CD4-positive, alpha-beta T cell treated with Interleukin-4 for 4 hours (primary cell): ENCODE data around the gene SKIC2.
"Not testable (repeated sequence)": the region's sequence is repeated elsewhere in the genome, so short reads cannot be mapped to it uniquely, and the experiment has no call there.

ENCODE experiments used
- DNase-seq: peaks from one replicate; pipeline ENCODE4 v3.0.0-alpha.2; 2020

SKIC2 gene

GRCh38 chr6:32005538-32005880 lies 46.5 kb downstream of the SKIC2 start:
- not testable (repeated sequence) for DNase-seq

GRCh38 chr6:32005991-32006529 lies 47.1 kb downstream of the SKIC2 start:
- not testable (repeated sequence) for DNase-seq

DNA sequence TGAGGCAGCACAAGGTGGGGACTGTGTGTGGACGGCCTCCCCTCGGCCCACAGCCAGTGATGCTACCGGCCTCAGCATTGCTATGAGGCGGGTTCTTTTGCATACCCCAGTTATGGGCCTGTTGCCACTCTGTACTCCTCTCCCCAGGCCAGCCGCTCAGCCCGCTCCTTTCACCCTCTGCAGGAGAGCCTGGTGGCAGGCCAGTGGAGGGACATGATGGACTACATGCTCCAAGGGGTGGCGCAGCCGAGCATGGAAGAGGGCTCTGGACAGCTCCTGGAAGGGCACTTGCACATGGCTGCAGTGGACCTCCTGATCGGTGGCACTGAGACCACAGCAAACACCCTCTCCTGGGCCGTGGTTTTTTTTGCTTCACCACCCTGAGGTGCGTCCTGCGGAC lies 48.1 kb downstream of the SKIC2 start:
- not testable (repeated sequence) for DNase-seq

- DNase-seq = not testable (repeated sequence)
Measured at GRCh38 chr6:32008037-32008436, 49.1 kb downstream of the SKIC2 start.

DNA sequence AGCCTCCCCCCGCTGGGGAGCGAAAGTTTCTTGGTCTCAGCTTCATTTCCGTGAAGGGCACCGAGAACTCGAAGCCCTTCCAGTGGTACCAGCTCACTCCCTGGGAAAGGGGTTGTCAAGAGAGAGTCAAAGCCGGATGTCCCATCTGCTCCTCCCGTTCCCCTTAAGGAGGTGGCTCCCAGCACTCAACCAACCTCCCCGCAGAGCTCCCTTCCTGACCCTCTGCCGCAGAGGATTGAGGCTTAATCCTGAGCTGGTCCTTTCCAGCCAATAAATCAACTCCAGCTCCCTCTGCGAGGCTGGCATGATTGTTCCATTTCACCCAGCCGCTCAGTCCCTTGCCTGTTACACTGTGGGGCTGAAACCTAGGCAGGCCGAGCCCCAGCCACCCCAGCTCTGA lies 49.6 kb downstream of the SKIC2 start:
- not testable (repeated sequence) for DNase-seq

- not testable (repeated sequence) for DNase-seq
Measured at GRCh38 chr6:32009537-32009936, 50.6 kb downstream of the SKIC2 start.

DNA sequence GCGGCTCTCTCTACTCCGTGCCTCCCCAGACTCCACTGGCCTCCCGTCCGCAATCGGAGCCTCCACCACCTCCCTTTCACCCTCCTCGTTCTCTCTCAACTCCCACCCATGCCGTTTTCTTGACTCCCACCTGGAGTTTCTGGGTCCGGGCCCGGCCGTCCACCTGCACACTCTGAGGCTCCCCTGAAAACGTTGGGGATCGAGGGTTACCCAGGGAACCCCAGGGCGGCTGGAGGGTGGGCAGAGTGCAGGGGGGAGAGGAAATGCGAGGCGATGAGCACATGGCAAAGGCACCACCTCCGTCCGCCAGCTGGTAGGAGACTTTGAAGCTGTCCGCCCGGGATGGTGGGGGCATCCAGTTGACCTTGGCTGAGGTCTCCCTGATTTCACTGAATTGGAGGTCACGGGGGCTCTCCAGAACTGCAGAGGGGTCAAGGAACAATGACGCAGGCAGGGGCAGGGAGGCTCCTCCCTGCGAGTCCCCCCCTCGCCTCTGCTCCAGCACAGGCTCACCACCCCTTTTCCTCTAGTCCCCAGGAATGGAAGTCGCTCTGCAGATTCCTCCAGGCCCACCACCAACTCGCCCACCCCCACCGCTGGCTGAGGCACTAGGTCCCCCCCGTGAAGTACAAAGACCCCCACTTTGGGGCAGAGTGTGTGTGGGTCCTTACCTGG lies 52.0 kb downstream of the SKIC2 start:
- DNase-seq = not testable (repeated sequence)

- not testable (repeated sequence) for DNase-seq
Measured at GRCh38 chr6:32012941-32013617, 54.1 kb downstream of the SKIC2 start.

GRCh38 chr6:32013738-32014137 lies 54.8 kb downstream of the SKIC2 start:
- DNase-seq = not testable (repeated sequence)

GRCh38 chr6:32014547-32014946 lies 55.6 kb downstream of the SKIC2 start, which contains the start of gene C4B:
C4B (plus strand) TSS chr6:32014795; CDS start chr6:32014846, 51 bp downstream.
- not testable (repeated sequence) for DNase-seq
